Activated T-cell treated with anti-CD3 and anti-CD28 coated beads for 48 hours (primary cell): ENCODE data around the gene OR8H3.
"Not testable (repeated sequence)": the region's sequence is repeated elsewhere in the genome, so short reads cannot be mapped to it uniquely, and the experiment has no call there.

ENCODE experiments used
- DNase-seq: peaks from one replicate; pipeline ENCODE4 v3.0.0-alpha.2; 2020; ENCODE audit warnings: low read depth

OR8H3 gene

GRCh38 chr11:56122073-56122472 is at the start of gene OR8H3:
TSS of gene OR8H3 (plus strand) at chr11:56122373. CDS start at chr11:56122373, 0 bp downstream.
- no peak for DNase-seq

DNA sequence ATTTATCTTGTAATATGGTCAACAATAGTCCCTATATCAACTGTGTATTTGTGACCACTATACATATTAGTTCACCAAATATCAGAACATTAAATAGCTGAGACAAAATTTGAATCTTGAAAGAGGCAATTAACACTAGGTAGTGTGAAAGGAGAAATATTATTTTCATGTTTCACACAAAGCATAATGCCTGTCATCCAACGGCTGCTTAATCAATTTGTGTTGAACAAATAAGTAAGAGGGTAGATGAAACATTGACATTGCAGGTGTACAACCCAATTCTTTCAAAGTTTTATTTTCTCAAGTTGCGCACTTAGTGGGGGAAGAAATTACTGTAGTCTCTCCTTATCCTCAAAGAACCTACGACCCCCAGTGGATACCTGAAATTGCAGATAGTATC is 32.5 kb upstream of the OR8H3 start:
- DNase-seq: no peak

DNA sequence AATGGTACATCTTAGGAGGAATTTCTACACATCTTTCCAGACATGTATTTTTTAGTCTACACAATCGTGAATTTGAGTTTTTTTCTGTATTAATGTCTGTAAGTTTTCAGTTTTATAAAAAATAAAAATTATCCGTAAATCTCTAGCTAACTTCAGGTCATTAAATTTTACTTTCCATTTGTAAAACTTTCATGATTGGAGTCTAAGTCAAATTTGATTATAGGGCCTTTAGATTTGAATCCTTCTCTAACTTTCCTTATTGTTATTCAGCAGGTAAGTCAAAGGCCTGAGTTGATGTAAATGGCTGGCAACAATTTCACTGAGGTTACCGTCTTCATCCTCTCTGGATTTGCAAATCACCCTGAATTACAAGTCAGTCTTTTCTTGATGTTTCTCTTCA is 29.2 kb upstream of the OR8H3 start, which contains the start of gene OR8I2:
OR8I2 (plus strand) TSS at position 301 of the 400 bp plus-strand sequence; CDS start at position 301, 0 bp downstream.
- no peak for DNase-seq

DNA sequence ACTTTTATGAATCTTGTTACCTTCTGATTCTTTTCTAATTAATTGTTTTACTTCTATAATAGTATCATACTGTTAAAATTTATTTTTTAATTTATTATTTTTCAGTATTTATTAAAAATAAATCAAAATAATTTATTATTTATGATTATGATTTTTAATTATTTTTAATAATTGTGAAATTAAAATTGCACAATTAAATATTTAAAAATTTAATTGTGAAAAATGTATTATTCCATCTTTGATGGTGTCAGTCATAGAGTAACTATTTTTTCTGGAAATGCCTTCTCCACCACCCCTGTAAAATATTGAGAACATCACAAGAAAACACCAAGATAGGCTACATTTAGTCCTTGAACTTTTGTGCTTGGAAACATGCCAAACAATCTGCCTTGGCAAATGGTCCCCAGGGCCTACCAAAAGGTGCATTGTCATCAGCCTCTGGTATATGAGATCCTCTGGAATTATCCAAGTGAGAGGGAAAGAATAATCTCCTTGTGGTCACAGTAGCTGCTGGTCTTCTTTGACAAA is 18.9 kb upstream of the OR8H3 start, which contains the start of gene OR8H2:
OR8H2 (plus strand) TSS at position 478 of the 528 bp plus-strand sequence. CDS start 1,356 bp downstream, outside the sequence.
- DNase-seq: no peak

DNA sequence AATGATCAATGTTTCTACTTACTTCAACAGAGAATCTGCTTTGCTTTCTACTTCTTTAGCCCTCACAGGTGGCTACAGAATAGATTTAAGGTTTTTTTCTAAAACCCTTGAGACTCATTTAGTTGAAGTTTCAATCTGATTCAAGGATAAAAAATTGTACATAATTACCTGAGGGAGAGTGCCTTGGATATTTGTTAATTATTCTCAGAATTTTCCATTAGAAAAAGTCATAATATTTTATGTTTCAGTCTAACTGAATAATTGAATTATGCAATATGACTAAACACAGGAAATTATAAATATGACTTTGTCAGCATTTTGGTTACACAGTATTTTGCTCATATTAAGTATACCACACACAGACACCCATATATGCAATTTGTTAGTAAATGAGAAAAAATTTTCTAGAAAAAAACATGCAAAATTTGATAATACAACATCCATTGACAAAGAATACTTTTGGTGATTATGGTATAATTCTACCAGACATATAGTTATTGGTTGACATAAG is 18.0 kb downstream of the OR8H3 start, which contains the start of gene OR8J3:
OR8J3 (minus strand) TSS at position 51 of the 511 bp plus-strand sequence. CDS start 2,483 bp downstream, outside the sequence.
- no peak for DNase-seq

- DNase-seq: not testable (repeated sequence)
Observed at GRCh38 chr11:56143681-56144080, 21.5 kb downstream of the OR8H3 start.

GRCh38 chr11:56151376-56151775 is 29.2 kb downstream of the OR8H3 start:
- no peak for DNase-seq

GRCh38 chr11:56152333-56152732 is 30.2 kb downstream of the OR8H3 start:
- DNase-seq: no peak

DNA sequence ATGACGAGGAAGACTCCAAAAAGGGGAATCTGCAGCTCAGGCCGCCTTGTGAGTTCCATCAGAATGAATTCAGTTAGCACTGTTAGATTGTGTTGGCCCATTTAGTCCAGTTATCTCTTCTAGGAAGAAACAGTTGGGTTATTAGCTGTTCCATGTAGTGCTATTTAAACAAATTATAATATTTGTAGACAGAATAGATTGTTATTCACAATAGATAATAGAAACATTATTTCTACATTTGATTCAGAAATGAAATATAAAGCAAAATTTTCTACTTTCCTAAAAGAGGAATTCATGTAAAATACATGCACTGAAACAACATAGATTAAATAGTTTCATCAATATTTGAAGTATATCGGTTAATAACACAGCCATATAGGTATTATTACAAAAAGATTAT is 38.0 kb downstream of the OR8H3 start, which contains the start of gene OR8K5:
OR8K5 (minus strand) TSS at position 101 of the 400 bp plus-strand sequence; CDS start at position 101, 0 bp downstream.
- no peak for DNase-seq

DNA sequence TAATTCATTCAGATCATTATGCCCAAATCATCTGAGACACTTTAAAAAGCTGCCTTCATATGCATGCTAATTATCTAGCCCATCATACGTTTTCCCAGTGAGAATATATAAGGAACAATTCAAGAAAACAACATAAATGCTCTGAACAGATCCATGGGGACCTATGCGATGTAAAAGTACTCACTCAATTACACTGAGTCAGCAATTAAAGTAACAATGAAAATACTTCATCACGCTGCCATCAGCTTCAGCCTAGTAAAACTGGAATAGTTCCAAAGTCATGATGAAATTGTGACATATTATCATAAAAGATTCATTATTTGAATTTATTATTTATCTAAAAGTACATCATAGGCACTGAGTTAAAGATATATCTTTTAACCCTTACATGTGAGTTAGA is 41.6 kb downstream of the OR8H3 start:
- no peak for DNase-seq

DNA sequence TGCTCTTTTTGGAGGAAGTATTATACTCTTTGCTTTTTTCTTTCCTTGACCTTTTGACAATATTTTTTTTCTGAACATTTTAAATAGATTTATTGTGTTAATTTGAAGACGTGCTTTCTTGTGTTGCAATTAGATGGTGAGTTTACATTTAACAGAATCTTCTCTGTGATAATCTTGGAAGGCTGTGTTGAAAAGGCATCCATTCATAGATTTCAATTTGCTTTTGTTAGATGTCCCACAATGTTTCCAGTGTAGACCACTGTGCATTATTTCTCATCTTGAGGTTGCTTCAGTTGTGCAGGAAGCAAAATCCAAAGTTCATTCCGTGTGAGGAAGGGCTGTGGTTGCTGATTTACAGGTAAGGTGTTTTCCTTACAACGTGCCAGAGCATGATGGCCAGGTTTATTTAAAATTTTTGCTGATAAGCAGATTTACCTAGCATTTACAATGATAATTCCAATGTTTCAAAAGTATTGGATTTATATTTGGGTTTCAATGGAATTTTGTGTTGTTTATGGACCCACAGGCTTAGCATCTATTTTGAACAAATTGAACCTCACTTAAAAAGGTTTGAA is 50.2 kb downstream of the OR8H3 start:
- DNase-seq: no peak
